Activated naive CD8-positive, alpha-beta T cell treated with anti-CD3 and anti-CD28 coated beads, Interleukin-2, amount 10 ng/mL, durations not matched to agents 7 days and 5 days (primary cell): ENCODE data around the gene NLRP1. TPM values are rescaled to one million over a fixed set of nuclear protein-coding genes. Genes with fewer than 3 reads are reported as not detected.

Experiments used
- ATAC-seq: fragments of 150-1000 bp; cut with Tn5 transposase; one replicate; pipeline ENCODE4 v1.10.0; 2021; ENCODE audit warnings: low read depth, moderate library complexity
- POLR2A ChIA-PET: fragments of 350-600 bp; sonication (Branson Sonifier 250); formaldehyde crosslinking; loops from one replicate; lab custom pipeline; 2021; ENCODE audit warnings: antibody characterized with exemption; lab: Charles Lee
- DNase-seq: peaks from one replicate; pipeline ENCODE4 v3.0.0; 2021
- H3K27ac Mint-ChIP-seq: one replicate; pipeline ENCODE4 v1.8.0; 2022; ENCODE audit warnings: mild to moderate bottlenecking, mixed read lengths
- H3K27me3 Mint-ChIP-seq: one replicate; pipeline ENCODE4 v1.8.0; 2022; ENCODE audit warnings: mild to moderate bottlenecking, moderate library complexity, mixed read lengths
- H3K36me3 Mint-ChIP-seq: one replicate; pipeline ENCODE4 v1.8.0; 2021; ENCODE audit warnings: mild to moderate bottlenecking, mixed read lengths
- H3K4me1 Mint-ChIP-seq: one replicate; pipeline ENCODE4 v1.8.0; 2021; ENCODE audit warnings: mixed read lengths
- H3K4me3 Mint-ChIP-seq: one replicate; pipeline ENCODE4 v1.8.0; 2022; ENCODE audit warnings: mild to moderate bottlenecking, moderate library complexity, mixed read lengths
- H3K9me3 Mint-ChIP-seq: one replicate; pipeline ENCODE4 v1.8.0; 2021; ENCODE audit warnings: mixed read lengths
- total RNA-seq, 2 experiments: library from RNA; stranded (reverse); gene quantifications; one replicate each; pipeline ENCODE4 v1.2.3, GENCODE V29; 2021

Gene NLRP1
- total RNA-seq, 2 experiments from 2014 or later = 120 to 126 TPM

DNA sequence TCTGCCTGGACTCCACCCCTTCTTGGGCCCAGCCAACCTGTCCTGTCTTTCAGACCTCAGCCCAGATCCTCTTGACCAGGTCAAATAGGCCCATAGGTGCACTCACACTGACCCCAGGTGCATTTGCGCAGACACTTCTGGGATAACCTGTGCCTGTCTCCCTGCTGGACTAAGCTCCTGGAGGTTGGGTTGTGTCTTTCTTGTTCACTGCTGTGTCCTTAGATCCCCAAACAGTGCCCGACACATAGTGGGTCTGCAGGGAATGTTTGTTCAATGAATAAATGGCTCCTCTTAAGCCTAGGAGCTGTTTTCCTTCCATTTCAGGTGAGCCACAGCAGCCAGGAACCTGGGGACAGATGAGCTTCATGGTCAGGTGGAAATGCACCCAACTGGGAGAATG lies 48.9 kb downstream of the NLRP1 start:
- no peak overlapping the region for H3K4me3 Mint-ChIP-seq
- H3K36me3 Mint-ChIP-seq = peaks cover 26% of the 10 kb centered on the region
- no peaks in the 10 kb centered on the region for H3K4me1 Mint-ChIP-seq
- H3K27ac Mint-ChIP-seq = no peak overlapping the region
- POLR2A ChIA-PET = no interaction called here
- ATAC-seq (no peak), DNase-seq (no peak)
- no peaks in the 10 kb centered on the region for H3K9me3 Mint-ChIP-seq
- no peaks in the 10 kb centered on the region for H3K27me3 Mint-ChIP-seq

DNA sequence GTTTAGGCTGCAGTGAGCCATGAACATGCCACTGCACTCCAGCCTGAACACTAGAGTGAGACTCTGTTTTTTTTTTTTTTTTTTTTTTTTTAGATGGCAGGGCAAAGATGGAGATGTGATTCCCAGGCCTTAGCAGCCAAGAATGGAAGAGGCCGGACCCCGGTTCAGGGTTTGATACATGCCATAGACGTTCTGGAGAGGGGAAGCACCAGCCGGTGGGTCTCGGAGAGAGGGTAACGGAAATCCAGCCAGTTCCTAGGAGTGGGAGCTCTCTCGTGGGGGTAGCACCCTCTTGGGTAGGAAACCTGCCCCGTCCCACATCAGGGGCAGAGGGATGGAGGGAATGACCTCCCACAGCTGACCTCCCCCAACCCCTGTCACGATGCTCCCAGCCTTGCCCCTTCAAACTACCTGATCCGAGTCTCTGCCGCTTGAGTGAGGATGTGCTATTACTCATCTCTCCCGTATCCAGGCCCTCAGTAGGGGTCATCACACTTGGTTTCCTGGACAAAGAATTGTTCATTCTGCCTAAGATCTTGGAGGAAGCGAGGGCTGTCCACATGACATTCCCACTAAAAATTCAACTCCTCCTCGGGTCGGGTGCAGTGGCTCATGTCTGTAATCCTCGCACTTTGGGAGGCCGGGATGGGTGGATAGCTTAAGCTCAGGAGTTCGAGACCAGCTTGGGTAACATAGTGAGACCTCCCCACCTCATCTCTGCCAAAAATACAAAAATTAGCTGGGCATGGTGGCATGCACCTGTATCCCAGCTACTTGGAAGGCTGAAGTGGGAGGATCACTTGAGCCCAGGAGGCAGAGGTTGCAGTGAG lies 50.6 kb downstream of the NLRP1 start:
- POLR2A ChIA-PET = no interaction called here
- Mint-ChIP-seq H3K9me3 (no peaks in the 10 kb centered on the region), H3K27me3 (no peaks in the 10 kb centered on the region)

DNA sequence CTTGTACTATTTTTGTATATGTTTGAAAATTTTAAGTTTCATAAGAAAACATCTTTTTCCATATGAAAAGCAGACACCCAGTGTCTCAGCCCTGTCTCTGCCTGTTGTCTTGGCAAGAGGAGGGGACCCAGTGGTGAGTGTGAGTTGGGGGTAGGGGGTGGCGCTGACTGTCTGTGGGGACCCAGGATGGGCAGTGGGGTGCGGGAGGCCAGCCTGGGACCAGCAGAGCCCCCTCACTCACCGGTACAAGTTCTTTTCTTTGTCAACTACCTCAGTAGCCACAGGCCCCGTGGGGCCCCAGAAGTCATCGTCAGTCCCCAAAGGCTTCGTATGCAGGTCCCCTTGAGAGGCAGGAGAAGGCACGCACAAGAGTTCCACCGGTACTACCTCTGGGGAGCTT lies 51.7 kb downstream of the NLRP1 start:
- Mint-ChIP-seq H3K4me1 (no peaks in the 10 kb centered on the region), H3K27me3 (no peaks in the 10 kb centered on the region), H3K36me3 (peaks cover 32% of the 10 kb centered on the region), H3K4me3 (no peak overlapping the region), H3K9me3 (no peaks in the 10 kb centered on the region), H3K27ac (no peak overlapping the region)
- POLR2A ChIA-PET = no interaction called here
- DNase-seq = no peak
- no peak for ATAC-seq

More for the DNA sequence above, 50.6 kb downstream of the NLRP1 start:
- Mint-ChIP-seq H3K4me1 (no peaks in the 10 kb centered on the region), H3K27ac (no peak overlapping the region), H3K4me3 (no peak overlapping the region), H3K36me3 (peaks cover 32% of the 10 kb centered on the region)
- no peak for DNase-seq
- no peak for ATAC-seq

DNA sequence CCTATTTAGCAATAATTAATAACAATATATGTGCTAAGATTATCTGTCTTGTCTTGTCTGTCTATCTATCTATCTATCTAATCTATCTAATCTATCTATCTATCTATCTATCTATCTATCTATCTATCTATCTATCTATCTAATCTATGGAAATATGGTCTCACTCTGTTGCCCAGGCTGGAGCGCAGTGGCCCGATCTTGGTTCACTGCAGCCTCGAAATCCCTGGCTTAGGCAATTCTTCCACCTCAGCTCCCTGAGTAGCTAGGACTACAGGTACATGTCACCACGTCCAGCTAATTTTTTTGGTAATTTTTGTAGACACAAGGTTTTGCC lies 53.3 kb downstream of the NLRP1 start:
- Mint-ChIP-seq H3K27me3 (no peaks in the 10 kb centered on the region), H3K36me3 (peaks cover 31% of the 10 kb centered on the region), H3K9me3 (no peaks in the 10 kb centered on the region), H3K4me1 (peaks cover 10% of the 10 kb centered on the region), H3K27ac (no peak overlapping the region), H3K4me3 (no peak overlapping the region)
- ATAC-seq (no peak), DNase-seq (no peak)
- POLR2A ChIA-PET = no interaction called here

DNA sequence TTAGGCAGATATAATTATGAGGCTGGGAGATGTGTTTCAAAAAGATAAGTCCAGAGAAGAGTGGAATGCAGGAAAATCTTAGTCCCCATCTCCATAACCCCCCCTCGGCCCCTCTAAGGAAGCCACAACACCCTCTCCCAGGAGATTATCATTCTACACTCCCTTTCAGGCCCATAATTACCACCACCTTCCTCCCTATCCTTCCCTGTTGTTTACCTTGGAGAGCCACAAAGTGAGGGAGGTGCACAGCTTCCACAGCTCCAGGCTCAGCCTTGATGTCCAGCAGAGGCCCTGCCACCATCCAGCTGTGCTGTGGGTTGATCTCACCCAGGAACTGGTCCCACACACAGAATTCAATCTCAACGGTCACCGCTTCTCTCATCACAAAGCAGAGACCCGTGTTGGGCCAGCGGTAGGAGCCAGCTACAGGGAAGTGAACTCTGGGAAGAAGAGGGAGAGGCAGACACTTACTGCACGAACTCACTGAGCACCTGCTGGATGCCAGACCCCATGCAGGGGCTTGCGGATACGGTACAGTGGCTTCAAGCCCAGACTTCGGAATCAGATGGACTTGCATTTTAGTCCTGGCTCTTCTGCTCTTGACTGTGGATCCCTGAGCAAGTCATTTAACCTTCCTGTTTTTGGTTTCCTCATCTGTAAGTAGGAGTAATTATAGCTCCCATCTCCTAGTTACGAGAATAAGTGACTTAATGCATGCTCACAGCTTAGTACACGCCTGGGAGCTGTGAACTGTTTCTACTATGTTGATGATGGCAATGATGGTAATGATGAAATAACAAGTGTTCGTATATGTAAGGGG lies 53.8 kb downstream of the NLRP1 start:
- H3K4me1 Mint-ChIP-seq = peaks cover 11% of the 10 kb centered on the region
- no peak overlapping the region for H3K4me3 Mint-ChIP-seq
- H3K36me3 Mint-ChIP-seq = peaks cover 29% of the 10 kb centered on the region
- DNase-seq (no peak), ATAC-seq (no peak)
- POLR2A ChIA-PET = no interaction called here
- no peak overlapping the region for H3K27ac Mint-ChIP-seq
- H3K27me3 Mint-ChIP-seq = no peaks in the 10 kb centered on the region
- H3K9me3 Mint-ChIP-seq = no peaks in the 10 kb centered on the region

DNA sequence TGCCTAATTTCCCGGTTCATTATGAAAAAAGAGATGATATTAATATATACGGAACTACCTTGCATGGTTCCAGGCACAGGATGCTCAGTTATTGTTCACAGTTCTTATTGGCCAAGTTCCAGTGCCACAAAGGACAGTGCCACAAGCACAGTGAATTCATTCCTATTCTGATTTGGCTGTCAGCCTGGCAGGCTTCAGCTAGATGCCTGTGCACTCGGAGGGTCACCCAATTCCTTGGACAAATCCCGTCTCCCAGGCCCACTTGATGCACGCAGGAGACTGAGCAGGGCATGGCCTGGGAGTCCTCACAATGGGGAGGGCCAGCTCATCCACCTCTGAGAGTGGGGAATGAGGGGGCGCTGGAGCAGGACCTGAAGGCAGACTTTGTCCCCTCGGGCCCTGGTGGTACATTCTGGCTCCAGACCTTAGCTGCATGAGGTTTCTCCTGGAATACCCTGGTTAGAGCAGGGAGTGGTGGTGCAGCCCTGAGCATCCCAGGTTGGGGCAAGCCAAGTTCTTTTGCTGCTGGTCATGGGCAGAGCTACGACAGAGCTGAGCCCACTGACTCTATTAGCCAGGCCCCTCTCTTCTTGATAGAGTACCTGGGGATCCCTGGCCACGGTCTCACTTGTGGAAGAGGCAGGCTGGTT lies 56.6 kb downstream of the NLRP1 start:
- H3K36me3 Mint-ChIP-seq = peaks cover 23% of the 10 kb centered on the region
- H3K27me3 Mint-ChIP-seq = no peaks in the 10 kb centered on the region
- POLR2A ChIA-PET = interaction anchor here (1.0 kb wide), 1 partner anchor 27 kb away, joined by 3 read pairs; a partner anchor contains a TSS
- no peaks in the 10 kb centered on the region for H3K9me3 Mint-ChIP-seq
- peaks cover 11% of the 10 kb centered on the region for H3K4me1 Mint-ChIP-seq
- H3K4me3 Mint-ChIP-seq = no peak overlapping the region
- no peak overlapping the region for H3K27ac Mint-ChIP-seq
- DNase-seq = no peak
- no peak for ATAC-seq

DNA sequence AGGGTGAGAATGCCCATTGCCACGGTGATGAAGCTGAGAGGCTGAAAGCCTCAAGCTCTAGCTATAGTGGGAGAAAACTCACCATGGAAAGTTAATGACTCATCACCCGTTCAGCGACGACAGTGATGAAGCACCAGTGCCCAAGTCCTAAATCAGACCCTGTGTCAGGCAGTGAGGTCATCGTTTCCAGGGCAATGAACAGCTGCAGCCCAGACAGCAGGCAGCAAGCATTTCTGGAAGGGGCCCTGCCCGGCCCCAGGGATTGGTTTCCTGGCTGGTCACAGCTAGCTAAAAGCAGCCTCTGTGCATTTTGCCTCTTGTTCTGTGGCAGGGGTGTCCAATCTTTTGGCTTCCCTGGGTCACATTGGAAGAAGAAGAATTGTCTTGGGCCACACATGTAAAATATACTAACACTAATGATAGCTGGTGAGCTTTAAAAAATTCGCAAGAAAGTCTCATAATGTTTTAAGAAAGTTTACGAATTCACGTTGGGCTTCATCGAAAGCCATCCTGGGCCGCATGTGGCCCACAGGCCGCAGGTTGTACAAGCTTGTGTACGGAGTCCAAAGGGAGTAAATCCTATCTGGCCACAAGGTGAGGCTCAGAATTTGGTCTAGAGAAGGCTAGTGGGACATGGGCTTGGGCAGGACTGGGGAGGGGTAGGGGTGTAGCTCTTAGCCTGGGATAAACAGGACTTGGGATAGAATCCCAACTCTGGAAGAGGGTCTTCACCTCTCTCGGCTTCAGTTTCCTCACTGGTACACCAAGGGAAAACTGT lies 57.3 kb downstream of the NLRP1 start:
- H3K4me1 Mint-ChIP-seq = peaks cover 11% of the 10 kb centered on the region
- POLR2A ChIA-PET = interaction anchor here (0.8 to 1.0 kb wide), 2 partner anchors 11 to 26 kb away, joined by 3 read pairs; a partner anchor contains a TSS
- H3K9me3 Mint-ChIP-seq = no peaks in the 10 kb centered on the region
- H3K27me3 Mint-ChIP-seq = no peaks in the 10 kb centered on the region
- no peak overlapping the region for H3K4me3 Mint-ChIP-seq
- ATAC-seq (peak; percentile 75), DNase-seq (no peak)
- no peak overlapping the region for H3K27ac Mint-ChIP-seq
- H3K36me3 Mint-ChIP-seq = peaks cover 20% of the 10 kb centered on the region

DNA sequence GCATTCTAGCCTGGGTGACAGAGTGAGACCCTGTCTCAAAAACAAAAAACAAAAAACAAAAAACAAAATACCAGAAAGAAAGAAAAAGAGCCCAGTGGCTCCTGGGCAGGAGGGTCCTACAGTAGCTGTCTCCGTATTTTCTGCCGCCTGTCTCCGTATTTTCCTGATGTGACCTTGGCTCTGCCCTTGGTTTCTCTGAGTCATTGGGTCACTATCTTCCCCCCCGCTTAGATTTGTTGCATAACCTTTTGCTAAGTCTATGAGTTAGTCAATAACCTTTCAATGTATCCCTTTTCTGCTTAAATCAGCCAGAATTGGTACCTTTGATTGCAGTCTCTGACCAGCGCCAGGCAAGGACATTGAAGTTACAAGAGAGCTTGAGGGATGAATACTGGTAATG lies 61.1 kb downstream of the NLRP1 start:
- no peak for DNase-seq
- ATAC-seq = no peak
- Mint-ChIP-seq H3K36me3 (peaks cover 9% of the 10 kb centered on the region), H3K9me3 (no peaks in the 10 kb centered on the region), H3K4me3 (no peak overlapping the region), H3K27me3 (no peaks in the 10 kb centered on the region), H3K4me1 (peaks cover 11% of the 10 kb centered on the region), H3K27ac (no peak overlapping the region)
- POLR2A ChIA-PET = no interaction called here

DNA sequence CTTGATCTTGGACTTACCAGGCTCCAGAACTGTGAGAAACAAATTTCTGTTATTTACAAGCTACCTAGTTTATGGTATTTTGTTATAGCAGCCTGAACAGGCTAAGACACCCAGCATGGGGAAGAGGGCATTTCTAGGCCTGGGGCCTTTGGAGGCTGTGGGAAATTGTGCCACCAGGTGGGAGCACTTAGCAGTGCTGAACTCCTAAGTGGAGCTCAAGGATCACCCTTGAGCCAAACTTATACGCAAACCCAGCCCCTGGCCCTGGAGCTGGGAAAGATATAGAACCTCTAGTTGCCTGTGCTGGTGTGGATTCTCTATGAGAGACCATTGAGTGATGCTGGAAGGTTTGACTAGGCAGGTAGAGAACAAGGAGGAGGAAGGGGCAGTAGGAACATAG lies 61.8 kb downstream of the NLRP1 start:
- ATAC-seq (no peak), DNase-seq (no peak)
- Mint-ChIP-seq H3K9me3 (no peaks in the 10 kb centered on the region), H3K4me3 (no peak overlapping the region), H3K4me1 (peaks cover 11% of the 10 kb centered on the region), H3K27me3 (no peaks in the 10 kb centered on the region), H3K36me3 (peaks cover 16% of the 10 kb centered on the region), H3K27ac (no peak overlapping the region)
- POLR2A ChIA-PET = no interaction called here

DNA sequence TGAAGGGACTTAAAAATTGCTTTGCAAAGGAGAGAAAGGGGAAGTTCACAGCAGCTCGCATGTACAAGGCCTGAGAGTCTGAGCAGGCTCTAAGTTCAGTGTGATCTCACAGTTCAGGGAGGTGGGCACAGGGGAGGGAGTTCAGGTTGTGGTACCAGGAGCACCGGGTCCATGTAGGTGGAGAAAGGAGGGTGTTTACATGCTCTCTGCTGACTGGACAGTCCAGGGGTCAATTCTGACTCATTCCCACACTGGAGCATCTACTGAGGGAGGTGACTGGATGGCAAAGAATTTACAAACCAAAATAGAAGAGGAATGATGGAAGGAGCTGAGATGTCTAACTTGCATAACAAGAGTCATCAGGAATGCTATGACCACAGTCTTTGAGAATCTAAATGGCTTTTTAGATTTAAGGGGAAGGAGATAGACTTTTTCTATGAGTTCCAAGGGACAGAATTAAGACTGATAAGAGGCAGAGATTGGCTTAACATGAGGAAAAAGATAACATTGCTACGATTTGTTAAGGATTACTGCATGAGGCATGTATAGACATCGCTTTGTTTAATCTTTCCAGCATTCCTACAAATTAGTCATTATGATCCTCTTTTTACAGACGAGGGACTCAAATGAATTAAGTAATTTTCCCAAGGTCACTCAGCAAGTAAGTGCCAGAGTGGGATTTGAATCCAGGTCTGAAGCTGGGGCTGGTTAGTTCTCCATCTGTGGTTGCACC lies 68.1 kb downstream of the NLRP1 start:
- Mint-ChIP-seq H3K27me3 (no peaks in the 10 kb centered on the region), H3K36me3 (peaks cover 43% of the 10 kb centered on the region), H3K4me1 (peaks cover 22% of the 10 kb centered on the region), H3K9me3 (peaks cover 1% of the 10 kb centered on the region), H3K4me3 (no peak overlapping the region), H3K27ac (no peak overlapping the region)
- no peak for DNase-seq
- POLR2A ChIA-PET = no interaction called here
- no peak for ATAC-seq

DNA sequence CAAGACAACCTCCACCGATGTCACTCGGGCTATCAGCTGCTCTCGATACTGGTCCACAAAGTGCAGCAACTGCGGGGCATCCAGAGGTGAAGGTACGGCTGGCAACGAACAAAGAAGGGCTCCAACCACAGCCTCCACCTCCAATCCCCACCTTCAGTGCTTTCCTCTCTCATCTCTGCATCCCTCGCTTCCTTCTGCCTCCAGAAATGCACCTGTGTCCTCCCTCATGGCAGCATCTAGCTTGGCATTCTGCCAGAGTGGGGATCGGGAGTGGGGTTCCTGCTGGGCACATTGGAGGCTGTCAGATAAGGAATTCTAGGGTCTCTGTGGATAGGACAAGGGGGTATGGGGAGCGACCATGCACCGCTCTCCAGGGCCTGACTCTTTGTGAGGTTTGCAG lies 69.3 kb downstream of the NLRP1 start:
- no peaks in the 10 kb centered on the region for H3K27me3 Mint-ChIP-seq
- POLR2A ChIA-PET = interaction anchor here (1.1 kb wide), 1 partner anchor 29 kb away, joined by 3 read pairs; the partner anchor contains the start of genes DERL2 and MIS12
- peaks cover 41% of the 10 kb centered on the region for H3K36me3 Mint-ChIP-seq
- peaks cover 22% of the 10 kb centered on the region for H3K4me1 Mint-ChIP-seq
- peaks cover 1% of the 10 kb centered on the region for H3K9me3 Mint-ChIP-seq
- H3K4me3 Mint-ChIP-seq = no peak overlapping the region
- ATAC-seq (no peak), DNase-seq (no peak)
- H3K27ac Mint-ChIP-seq = no peak overlapping the region

DNA sequence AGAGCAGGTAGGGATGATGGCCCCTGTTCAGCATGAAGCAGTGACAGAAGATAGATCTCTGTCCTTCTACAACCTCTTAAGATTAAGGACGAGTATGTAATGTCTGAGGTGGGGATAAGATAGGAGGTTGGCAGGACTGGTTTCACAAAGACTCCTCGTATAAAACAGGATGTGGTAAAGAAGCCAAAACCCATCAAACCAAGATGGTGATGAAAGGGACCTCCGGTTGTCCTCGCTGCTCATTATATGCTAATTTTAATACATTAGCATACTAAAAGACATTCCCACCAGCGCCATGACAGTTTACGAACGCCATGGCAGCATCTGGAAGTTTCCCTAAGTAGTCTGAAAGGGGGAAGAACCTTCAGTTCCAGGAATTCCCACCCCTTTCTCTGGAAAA lies 70.7 kb downstream of the NLRP1 start:
- Mint-ChIP-seq H3K4me3 (peak overlapping the region; percentile 48), H3K27me3 (no peaks in the 10 kb centered on the region), H3K36me3 (peaks cover 44% of the 10 kb centered on the region), H3K27ac (peak overlapping the region; percentile 49), H3K9me3 (peaks cover 1% of the 10 kb centered on the region), H3K4me1 (peaks cover 22% of the 10 kb centered on the region)
- DNase-seq (no peak), ATAC-seq (peak; percentile 91)
- POLR2A ChIA-PET = interaction anchor here (1.3 kb wide), 1 partner anchor 45 kb away, joined by 3 read pairs; the partner anchor contains the start of gene DHX33
